HG03060 (cell line): ENCODE data around the gene CSTPP1.

Source experiments
- ATAC-seq: cut with Tn5 transposase; IDR thresholded peaks from one replicate; pipeline ENCODE4 v1.9.1; 2021; ENCODE audit warnings: low read depth, moderate number of reproducible peaks; ENCODE audit not compliant: unreplicated experiment

Gene CSTPP1

GRCh38 chr11:47121731-47122130, 185.2 kb downstream of the CSTPP1 start:
- no peak for ATAC-seq

GRCh38 chr11:47123094-47123493, 186.5 kb downstream of the CSTPP1 start:
- ATAC-seq, result no peak

- no peak for ATAC-seq
These were observed 188.1 kb downstream of the CSTPP1 start for GRCh38 chr11:47124675-47125074.

- ATAC-seq, result no peak
These were observed 188.5 kb downstream of the CSTPP1 start for GRCh38 chr11:47125083-47125482.

GRCh38 chr11:47127213-47127612, 190.7 kb downstream of the CSTPP1 start:
- no peak for ATAC-seq

- ATAC-seq, result no peak
These were observed 194.0 kb downstream of the CSTPP1 start for GRCh38 chr11:47130543-47130942.

- no peak for ATAC-seq
These were observed 194.6 kb downstream of the CSTPP1 start for GRCh38 chr11:47131136-47131535.

GRCh38 chr11:47132490-47132889, 195.9 kb downstream of the CSTPP1 start:
- no peak for ATAC-seq

- no peak for ATAC-seq
These were observed 196.4 kb downstream of the CSTPP1 start for GRCh38 chr11:47132981-47133380.

- ATAC-seq, result no peak
These were observed 199.8 kb downstream of the CSTPP1 start for GRCh38 chr11:47136327-47136726.

- no peak for ATAC-seq
These were observed 200.4 kb downstream of the CSTPP1 start for GRCh38 chr11:47136921-47137320.

- no peak for ATAC-seq
These were observed 200.9 kb downstream of the CSTPP1 start for GRCh38 chr11:47137476-47137875.

GRCh38 chr11:47139878-47140277, 203.3 kb downstream of the CSTPP1 start:
- no peak for ATAC-seq

GRCh38 chr11:47143322-47143721, 206.8 kb downstream of the CSTPP1 start:
- no peak for ATAC-seq

- no peak for ATAC-seq
These were observed 208.0 kb downstream of the CSTPP1 start for GRCh38 chr11:47144541-47144940.

GRCh38 chr11:47147250-47147649, 210.7 kb downstream of the CSTPP1 start:
- no peak for ATAC-seq

- ATAC-seq, result no peak
These were observed 211.1 kb downstream of the CSTPP1 start for GRCh38 chr11:47147681-47148080.

- ATAC-seq, result no peak
These were observed 211.7 kb downstream of the CSTPP1 start for GRCh38 chr11:47148270-47148669.

GRCh38 chr11:47148903-47149531, 212.5 kb downstream of the CSTPP1 start:
- ATAC-seq, result no peak

- no peak for ATAC-seq
These were observed 213.2 kb downstream of the CSTPP1 start for GRCh38 chr11:47149782-47150181.

GRCh38 chr11:47152126-47152952, 215.8 kb downstream of the CSTPP1 start:
- no peak for ATAC-seq
